Glutamatergic neuron (in vitro differentiated cells): ENCODE measurements around the gene MSH5. TPM values are rescaled to one million over a fixed set of nuclear protein-coding genes. Genes with fewer than 3 reads are reported as not detected.
A peak's percentile ranks its signal among the peaks of the same experiment; 100 is the strongest.
"Not testable (repeated sequence)": the region's sequence is repeated elsewhere in the genome, so short reads cannot be mapped to it uniquely, and the experiment has no call there.

Experiments
- DNase-seq: peaks from one replicate; pipeline ENCODE4 v3.0.0; 2022
- H3K27ac Mint-ChIP-seq: one replicate; pipeline ENCODE4 v1.8.0; 2020; ENCODE audit warnings: mild to moderate bottlenecking, mixed read lengths, inconsistent platforms; ENCODE audit not compliant: unreplicated experiment
- H3K27me3 Mint-ChIP-seq: one replicate; pipeline ENCODE4 v1.8.0; 2020; ENCODE audit warnings: mild to moderate bottlenecking, moderate library complexity, mixed read lengths, inconsistent platforms; ENCODE audit not compliant: unreplicated experiment
- H3K36me3 Mint-ChIP-seq: one replicate; pipeline ENCODE4 v1.8.0; 2020; ENCODE audit warnings: mild to moderate bottlenecking, mixed read lengths, inconsistent platforms; ENCODE audit not compliant: unreplicated experiment
- H3K4me1 Mint-ChIP-seq: one replicate; pipeline ENCODE4 v1.8.0; 2020; ENCODE audit warnings: mild to moderate bottlenecking, low read depth, mixed read lengths, inconsistent platforms; ENCODE audit not compliant: unreplicated experiment
- H3K4me3 Mint-ChIP-seq: one replicate; pipeline ENCODE4 v1.8.0; 2020; ENCODE audit warnings: mild to moderate bottlenecking, mixed read lengths, inconsistent platforms; ENCODE audit not compliant: unreplicated experiment
- H3K9me3 Mint-ChIP-seq: one replicate; pipeline ENCODE4 v1.8.0; 2020; ENCODE audit warnings: mild to moderate bottlenecking, moderate library complexity, mixed read lengths, inconsistent platforms; ENCODE audit not compliant: unreplicated experiment
- microRNA-seq: library from miRNA; unstranded; fragments of <30 nt; microRNA quantifications from one replicate; pipeline ENCODE4, GENCODE V29; 2020; ENCODE audit not compliant: unreplicated experiment
- total RNA-seq: library from RNA; stranded (reverse); fragmentation: NEBNext Ultra II Directional; extraction: Animal tissue kit (Norgen Biotek cat#: 25700); gene quantifications from one replicate; pipeline ENCODE4 v1.2.1, GENCODE V29; 2021; ENCODE audit not compliant: unreplicated experiment
- TF ChIP-seq, protein P1 (sequence below): fragments of 200-600 bp; sonication (generic); IDR thresholded peaks from one replicate; pipeline ENCODE4 v1.5.0; 2021; ENCODE audit not compliant: partially characterized antibody, unreplicated experiment

MSH5 gene
- total RNA-seq, 1 donor from 2014 or later = 25.7 TPM

- Mint-ChIP-seq H3K36me3 (no peaks in the 10 kb centered on the region), H3K27ac (peak overlapping the region; percentile 78), H3K9me3 (peaks cover 6% of the 10 kb centered on the region), H3K27me3 (no peaks in the 10 kb centered on the region), H3K4me1 (peaks cover 4% of the 10 kb centered on the region), H3K4me3 (peak overlapping the region; percentile 97)
- DNase-seq = no peak
- TF ChIP-seq, protein P1, sequence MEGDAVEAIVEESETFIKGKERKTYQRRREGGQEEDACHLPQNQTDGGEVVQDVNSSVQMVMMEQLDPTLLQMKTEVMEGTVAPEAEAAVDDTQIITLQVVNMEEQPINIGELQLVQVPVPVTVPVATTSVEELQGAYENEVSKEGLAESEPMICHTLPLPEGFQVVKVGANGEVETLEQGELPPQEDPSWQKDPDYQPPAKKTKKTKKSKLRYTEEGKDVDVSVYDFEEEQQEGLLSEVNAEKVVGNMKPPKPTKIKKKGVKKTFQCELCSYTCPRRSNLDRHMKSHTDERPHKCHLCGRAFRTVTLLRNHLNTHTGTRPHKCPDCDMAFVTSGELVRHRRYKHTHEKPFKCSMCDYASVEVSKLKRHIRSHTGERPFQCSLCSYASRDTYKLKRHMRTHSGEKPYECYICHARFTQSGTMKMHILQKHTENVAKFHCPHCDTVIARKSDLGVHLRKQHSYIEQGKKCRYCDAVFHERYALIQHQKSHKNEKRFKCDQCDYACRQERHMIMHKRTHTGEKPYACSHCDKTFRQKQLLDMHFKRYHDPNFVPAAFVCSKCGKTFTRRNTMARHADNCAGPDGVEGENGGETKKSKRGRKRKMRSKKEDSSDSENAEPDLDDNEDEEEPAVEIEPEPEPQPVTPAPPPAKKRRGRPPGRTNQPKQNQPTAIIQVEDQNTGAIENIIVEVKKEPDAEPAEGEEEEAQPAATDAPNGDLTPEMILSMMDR = no peak
Measured at GRCh38 chr6:31805939-31806469, 66.2 kb downstream of the MSH5 start.

DNA sequence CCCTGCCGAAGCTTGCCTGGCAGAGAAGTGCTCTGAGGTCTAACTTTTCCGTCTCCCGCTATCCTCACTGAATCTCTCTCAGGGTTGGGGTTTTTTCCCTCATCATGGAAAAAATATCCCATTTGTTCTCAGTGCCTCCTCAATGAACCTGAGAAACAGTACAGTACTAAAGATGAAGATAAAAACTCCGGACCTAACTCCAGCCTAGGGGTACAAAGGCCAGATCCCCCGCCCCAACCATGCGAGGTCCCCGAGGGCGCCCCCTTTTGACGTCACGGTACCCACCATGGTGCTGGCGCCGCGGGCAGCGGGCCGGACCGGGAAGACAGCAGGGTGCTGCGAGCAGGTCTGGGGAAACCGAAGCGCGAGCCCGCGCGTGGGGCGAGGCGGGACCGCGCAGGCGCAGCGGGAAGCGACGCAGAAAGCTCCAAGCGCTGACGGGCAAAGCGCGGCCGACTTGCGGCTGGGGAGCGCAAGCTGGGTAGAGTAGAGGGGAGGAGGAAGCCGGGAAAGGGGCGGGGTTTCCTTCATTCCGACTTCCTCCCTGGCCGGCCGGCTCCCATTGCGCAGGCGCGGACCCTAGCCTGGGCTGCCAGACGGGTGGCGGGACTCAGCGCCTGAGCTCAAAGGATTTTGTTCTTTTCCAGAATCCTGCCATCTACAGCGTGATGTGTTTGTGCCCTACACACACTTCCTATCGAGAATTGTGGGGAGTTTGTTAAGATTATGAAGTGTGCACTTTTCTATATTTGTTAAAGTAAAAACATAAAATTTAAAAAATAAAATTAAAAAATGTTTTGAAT lies 66.9 kb downstream of the MSH5 start, which contains the start of gene LSM2:
Gene LSM2 (minus strand): TSS at position 497 of the 803 bp plus-strand sequence. CDS start 209 bp downstream, at position 288.
- Mint-ChIP-seq H3K4me3 (peak within 1 kb of the TSS; percentile 97), H3K36me3 (no peaks in the 10 kb centered on the region), H3K27ac (peak within 1 kb of the TSS; percentile 90), H3K4me1 (peaks cover 4% of the 10 kb centered on the region), H3K27me3 (no peaks in the 10 kb centered on the region), H3K9me3 (peaks cover 6% of the 10 kb centered on the region)
- TF ChIP-seq, protein P1 = peak; percentile 40
- DNase-seq = peak; percentile 99

- not testable (repeated sequence) for H3K36me3 Mint-ChIP-seq, DNase-seq, H3K27me3 Mint-ChIP-seq, H3K4me1 Mint-ChIP-seq, H3K9me3 Mint-ChIP-seq, H3K27ac Mint-ChIP-seq, H3K4me3 Mint-ChIP-seq
Measured at GRCh38 chr6:31808599-31808998, 68.8 kb downstream of the MSH5 start.

DNA sequence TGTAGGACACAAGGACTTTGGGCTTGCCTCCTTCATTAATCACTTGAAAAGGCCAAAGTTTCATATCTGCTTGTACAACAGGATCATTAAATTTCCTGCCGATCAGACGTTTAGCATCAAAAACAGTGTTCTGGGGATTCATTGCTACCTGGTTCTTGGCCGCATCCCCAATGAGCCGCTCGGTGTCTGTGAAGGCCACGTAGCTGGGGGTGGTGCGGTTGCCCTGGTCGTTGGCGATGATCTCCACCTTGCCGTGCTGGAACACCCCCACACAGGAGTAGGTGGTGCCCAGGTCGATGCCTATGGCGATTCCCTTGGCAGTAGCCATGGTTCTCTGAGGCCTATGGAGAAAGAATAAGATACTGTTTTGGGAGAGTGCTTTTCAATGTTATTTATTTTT lies 71.8 kb downstream of the MSH5 start:
- Mint-ChIP-seq H3K27me3 (peaks cover 4% of the 10 kb centered on the region), H3K36me3 (no peaks in the 10 kb centered on the region), H3K4me1 (peaks cover 6% of the 10 kb centered on the region), H3K4me3 (no peak overlapping the region), H3K9me3 (peaks cover 3% of the 10 kb centered on the region), H3K27ac (no peak overlapping the region)
- TF ChIP-seq, protein P1 = no peak
- DNase-seq = no peak

Small RNAs within 50 kb of the gene (microRNA-seq; reads per million reads assigned to microRNA genes)
- 7.9 reads per million, percentile 42 among the genes with 10 or more reads in this experiment for gene MIR4646

Other genes starting within 250 kb of the MSH5 start
- 3.6 TPM for gene MICB, start 241.9 kb upstream of the MSH5 start, total RNA-seq
- not detected for gene MCCD1, start 211.0 kb upstream of the MSH5 start, total RNA-seq
- 526 TPM for gene DDX39B, start 198.0 kb upstream of the MSH5 start, total RNA-seq
- 95.6 TPM for gene ATP6V1G2, start 193.4 kb upstream of the MSH5 start, total RNA-seq
- 29.8 TPM for gene NFKBIL1, start 192.4 kb upstream of the MSH5 start, total RNA-seq
- gene LTA, start 167.7 kb upstream of the MSH5 start, total RNA-seq = not detected
- not detected for gene TNF, start 164.4 kb upstream of the MSH5 start, total RNA-seq
- not detected for gene LTB, start 157.6 kb upstream of the MSH5 start, total RNA-seq
- gene LST1, start 153.7 kb upstream of the MSH5 start, total RNA-seq = not detected
- gene NCR3, start 147.0 kb upstream of the MSH5 start, total RNA-seq = not detected
- not detected for gene AIF1, start 124.8 kb upstream of the MSH5 start, total RNA-seq
- 303 TPM for gene PRRC2A, start 119.3 kb upstream of the MSH5 start, total RNA-seq
- 804 TPM for gene BAG6, start 87.3 kb upstream of the MSH5 start, total RNA-seq
- 1.5 TPM for gene APOM, start 84.1 kb upstream of the MSH5 start, total RNA-seq
- gene C6orf47, start 79.2 kb upstream of the MSH5 start, total RNA-seq = 28.8 TPM
- 30.1 TPM for gene GPANK1, start 75.0 kb upstream of the MSH5 start, total RNA-seq
- gene CSNK2B, start 73.9 kb upstream of the MSH5 start, total RNA-seq = 214 TPM
- 43.1 TPM for gene LY6G5B, start 70.0 kb upstream of the MSH5 start, total RNA-seq
- gene LY6G5C, start 58.9 kb upstream of the MSH5 start, total RNA-seq = 13.8 TPM
- 120 TPM for gene ABHD16A, start 36.7 kb upstream of the MSH5 start, total RNA-seq
- gene LY6G6F, start 33.1 kb upstream of the MSH5 start, total RNA-seq = not detected
- not detected for gene LY6G6D, start 24.7 kb upstream of the MSH5 start, total RNA-seq
- 1.8 TPM for gene LY6G6C, start 18.3 kb upstream of the MSH5 start, total RNA-seq
- not detected for gene MPIG6B, start 16.6 kb upstream of the MSH5 start, total RNA-seq
- 266 TPM for gene DDAH2, start 10.7 kb upstream of the MSH5 start, total RNA-seq
- gene CLIC1, start 3.5 kb upstream of the MSH5 start, total RNA-seq = 310 TPM
- gene SAPCD1, start 22.7 kb downstream of the MSH5 start, total RNA-seq = 3.7 TPM
- gene VWA7, start 37.3 kb downstream of the MSH5 start, total RNA-seq = 3.2 TPM
- 204 TPM for gene VARS1, start 55.7 kb downstream of the MSH5 start, total RNA-seq
- gene LSM2, start 67.0 kb downstream of the MSH5 start, total RNA-seq = 68.2 TPM
- gene HSPA1L, start 75.3 kb downstream of the MSH5 start, total RNA-seq = 2.5 TPM
- gene HSPA1A, start 75.5 kb downstream of the MSH5 start, total RNA-seq = 54.3 TPM
- 93.9 TPM for gene HSPA1B, start 87.7 kb downstream of the MSH5 start, total RNA-seq
- gene NEU1, start 122.8 kb downstream of the MSH5 start, total RNA-seq = 40.2 TPM
- gene SLC44A4, start 139.0 kb downstream of the MSH5 start, total RNA-seq = not detected
- 113 TPM for gene EHMT2, start 157.7 kb downstream of the MSH5 start, total RNA-seq
- 16.2 TPM for gene ZBTB12, start 162.1 kb downstream of the MSH5 start, total RNA-seq
- gene C2, start 187.7 kb downstream of the MSH5 start, total RNA-seq = not detected
- gene CFB, start 206.1 kb downstream of the MSH5 start, total RNA-seq = not detected
- 52.7 TPM for gene NELFE, start 219.0 kb downstream of the MSH5 start, total RNA-seq
- 109 TPM for gene SKIC2, start 219.2 kb downstream of the MSH5 start, total RNA-seq
- 23.8 TPM for gene DXO, start 232.1 kb downstream of the MSH5 start, total RNA-seq
- 9.3 TPM for gene C4A, start 242.1 kb downstream of the MSH5 start, total RNA-seq